Keratinocyte (primary cell): ENCODE data around the gene LRIG3. TPM values are rescaled to one million over a fixed set of nuclear protein-coding genes. Genes with fewer than 3 reads are reported as not detected.
A peak's percentile ranks its signal among the peaks of the same experiment; 100 is the strongest.

Experiments used
- DNase-seq: peaks from one replicate; pipeline ENCODE4 v3.0.0-alpha.2; 2011; ENCODE audit warnings: low read depth, missing footprints, low spot score
- FAIRE-seq: peaks from 2 replicates; lab custom pipeline; 2011; peaks lifted over from hg19 to GRCh38; lab: Jason Lieb, UNC
- H2AFZ ChIP-seq: 2 replicates; pipeline ENCODE4 v1.6.0; 2012; ENCODE audit warnings: low read length, control low read depth, inconsistent platforms; ENCODE audit not compliant: control insufficient read depth
- H3K27ac ChIP-seq: 2 replicates; pipeline ENCODE4 v1.5.1; 2011; ENCODE audit warnings: low read length; ENCODE audit not compliant: control insufficient read depth, insufficient read depth
- H3K27me3 ChIP-seq: 3 replicates; pipeline ENCODE4 v1.6.0; 2011; ENCODE audit warnings: low read length; ENCODE audit not compliant: control insufficient read depth, insufficient read depth; ENCODE audit errors: extremely low read depth
- H3K36me3 ChIP-seq, 2 experiments: 2 replicates in 1 of 2; 3 replicates in 1 of 2; pipeline ENCODE4 v1.5.1; 2011; ENCODE audit warnings: low read length in 2 of 2, mild to moderate bottlenecking in 1 of 2; ENCODE audit not compliant: control insufficient read depth in 2 of 2, insufficient read depth in 2 of 2; ENCODE audit errors: extremely low read depth in 1 of 2
- H3K4me1 ChIP-seq: 3 replicates; pipeline ENCODE4 v1.5.1; 2011; ENCODE audit warnings: low read length; ENCODE audit not compliant: control insufficient read depth, insufficient read depth; ENCODE audit errors: extremely low read depth
- H3K4me2 ChIP-seq: 3 replicates; pipeline ENCODE4 v1.6.0; 2011; ENCODE audit warnings: low read depth, low read length; ENCODE audit not compliant: control insufficient read depth, insufficient read depth; ENCODE audit errors: extremely low read depth
- H3K4me3 ChIP-seq, 3 experiments: fragments of 200-600 bp in 1 of 3; sonication (generic) in 1 of 3; 2 replicates in 2 of 3; 3 replicates in 1 of 3; pipeline ENCODE4 v1.5.1; 2011 to 2016; ENCODE audit warnings: low read length in 3 of 3, mild to moderate bottlenecking in 3 of 3, control low read depth in 2 of 3, inconsistent platforms in 1 of 3, low read depth in 1 of 3, mixed read lengths in 1 of 3, mixed run types in 1 of 3, moderate library complexity in 1 of 3; ENCODE audit not compliant: control insufficient read depth in 2 of 3, insufficient read depth in 2 of 3; ENCODE audit errors: extremely low read depth in 1 of 3
- H3K79me2 ChIP-seq: 2 replicates; pipeline ENCODE4 v1.6.0; 2012; ENCODE audit warnings: low read length; ENCODE audit not compliant: control insufficient read depth, insufficient read depth
- H3K9ac ChIP-seq: 3 replicates; pipeline ENCODE4 v1.6.0; 2011; ENCODE audit warnings: low read length; ENCODE audit not compliant: control insufficient read depth, insufficient read depth; ENCODE audit errors: extremely low read depth
- H3K9me1 ChIP-seq: 3 replicates; pipeline ENCODE4 v1.6.0; 2011; ENCODE audit warnings: low read length; ENCODE audit not compliant: control insufficient read depth, insufficient read depth; ENCODE audit errors: extremely low read depth
- H3K9me3 ChIP-seq: 2 replicates; pipeline ENCODE4 v1.5.1; 2012; ENCODE audit warnings: low read depth, low read length; ENCODE audit not compliant: control insufficient read depth
- H4K20me1 ChIP-seq: 3 replicates; pipeline ENCODE4 v1.6.0; 2011; ENCODE audit warnings: low read length; ENCODE audit not compliant: control insufficient read depth, insufficient read depth; ENCODE audit errors: extremely low read depth
- EZH2 ChIP-seq: IDR thresholded peaks from one replicate; pipeline ENCODE4 v1.6.1; 2012; ENCODE audit warnings: inconsistent platforms, mild to moderate bottlenecking, low read length, moderate library complexity
- dilution Hi-C: fragments of 300-500 bp; cut with MboI; formaldehyde crosslinking; loops from one replicate; pipeline ENCODE4 v1.7.0; 2020; ENCODE audit warnings: low sequenced_read_pairs; ENCODE audit not compliant: extremely low pct_ligation_motif_present
- polyA plus RNA-seq, 5 experiments: library from polyadenylated mRNA; depleted of rRNA in 3 of 5; stranded (reverse) in 3 of 5; stranded (forward) in 1 of 5; unstranded in 1 of 5; fragments of >200 nt; gene quantifications; 1 replicate in 1 of 5; 2 replicates in 3 of 5; 3 replicates in 1 of 5; pipeline versions ENCODE4 v1.2.1 to v1.2.3, GENCODE V29; 2011 to 2012; ENCODE audit warnings: missing spikeins in 2 of 5, low read depth in 1 of 5, low replicate concordance in 1 of 5
- TF ChIP-seq, protein P1 (sequence below), 3 experiments: IDR thresholded peaks in 1 of 3; conservative IDR thresholded peaks in 1 of 3; optimal IDR thresholded peaks in 1 of 3; 2 replicates in 2 of 3; 3 replicates in 1 of 3; pipeline versions ENCODE3 to v1.5.1; 2011; ENCODE audit warnings: low read length in 3 of 3, mild to moderate bottlenecking in 3 of 3, moderate library complexity in 2 of 3, control low read depth in 1 of 3, inconsistent platforms in 1 of 3; ENCODE audit not compliant: insufficient read depth in 2 of 3; ENCODE audit errors: extremely low read depth in 1 of 3

The LRIG3 gene
- polyA plus RNA-seq, 1 donor (not counting 4 experiments of a cell fraction or from before 2014, with no cell fraction given) = 30.9 TPM

DNA sequence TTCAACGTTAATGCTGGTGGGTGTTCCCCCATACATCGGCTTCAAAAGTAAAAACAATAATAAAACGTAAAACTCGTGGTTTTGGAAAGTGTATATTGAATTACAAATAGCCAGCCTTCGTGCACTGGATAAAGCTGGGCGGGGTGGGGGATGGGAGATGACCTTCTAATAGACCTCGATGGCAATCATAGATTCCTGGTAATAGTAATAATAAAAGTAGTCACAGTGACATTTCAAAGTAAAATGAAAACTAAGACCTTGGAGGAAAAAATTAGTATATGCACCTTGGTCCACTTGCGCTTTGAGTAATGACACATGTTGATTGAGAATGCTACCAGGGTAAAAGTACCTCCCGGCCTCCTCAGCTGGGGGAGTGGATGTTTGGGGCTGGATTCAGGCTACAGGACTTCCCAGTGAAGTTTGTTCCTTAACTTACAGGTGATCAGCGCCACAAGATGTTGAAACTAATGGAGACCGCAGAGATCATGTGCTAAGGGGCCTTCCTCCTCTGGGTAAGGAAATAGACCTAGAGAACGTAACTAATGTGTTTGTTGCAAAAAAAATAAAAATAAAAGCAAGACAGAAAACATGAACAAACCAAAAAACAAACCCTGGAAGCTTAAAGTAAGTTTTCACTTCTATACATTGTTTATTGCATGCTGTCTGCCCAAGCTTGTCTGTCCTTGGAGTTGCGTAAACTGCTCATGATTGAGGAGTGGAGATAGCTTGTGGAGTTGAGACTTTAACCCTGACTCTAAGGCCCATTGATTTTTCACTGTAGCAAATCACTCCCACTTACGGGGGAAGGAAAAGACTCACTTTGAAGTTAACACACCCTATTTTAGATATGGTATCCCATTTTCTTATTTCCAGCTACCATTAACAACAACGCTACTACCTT lies 907 bp upstream of the LRIG3 start:
- no peaks in the 10 kb centered on the region for H3K27me3 ChIP-seq
- H2AFZ ChIP-seq = peak overlapping the region; percentile 95
- H3K9me1 ChIP-seq = no peaks in the 10 kb centered on the region
- dilution Hi-C loops = no loop called here
- peak overlapping the region; percentile 100 for H3K4me2 ChIP-seq
- peaks cover 24% of the 10 kb centered on the region for H3K4me1 ChIP-seq
- no peaks in the 10 kb centered on the region for H3K36me3 ChIP-seq
- no peaks in the 10 kb centered on the region for H4K20me1 ChIP-seq
- peak overlapping the region; percentile 88 for H3K9ac ChIP-seq
- DNase-seq (no peak), FAIRE-seq (no peak)
- peak overlapping the region; percentile 64 to 91 (median 75) for H3K4me3 ChIP-seq
- TF ChIP-seq EZH2 = no peak
- H3K79me2 ChIP-seq = peaks cover 40% of the 10 kb centered on the region
- H3K9me3 ChIP-seq = no peaks in the 10 kb centered on the region
- H3K27ac ChIP-seq = peak overlapping the region; percentile 88

GRCh38 chr12:58919231-58920101 lies 838 bp downstream of the LRIG3 start:
- H3K36me3 ChIP-seq = no peaks in the 10 kb centered on the region
- peak overlapping the region; percentile 64 to 91 (median 75) for H3K4me3 ChIP-seq
- H3K9ac ChIP-seq = peak overlapping the region; percentile 88
- H3K4me1 ChIP-seq = peaks cover 29% of the 10 kb centered on the region
- peaks cover 57% of the 10 kb centered on the region for H3K79me2 ChIP-seq
- FAIRE-seq (peak; percentile 39), DNase-seq (no peak)
- dilution Hi-C loops = no loop called here
- peak overlapping the region; percentile 88 for H3K27ac ChIP-seq
- peak overlapping the region; percentile 100 for H3K4me2 ChIP-seq
- TF ChIP-seq EZH2 = no peak
- TF ChIP-seq, protein P1, sequence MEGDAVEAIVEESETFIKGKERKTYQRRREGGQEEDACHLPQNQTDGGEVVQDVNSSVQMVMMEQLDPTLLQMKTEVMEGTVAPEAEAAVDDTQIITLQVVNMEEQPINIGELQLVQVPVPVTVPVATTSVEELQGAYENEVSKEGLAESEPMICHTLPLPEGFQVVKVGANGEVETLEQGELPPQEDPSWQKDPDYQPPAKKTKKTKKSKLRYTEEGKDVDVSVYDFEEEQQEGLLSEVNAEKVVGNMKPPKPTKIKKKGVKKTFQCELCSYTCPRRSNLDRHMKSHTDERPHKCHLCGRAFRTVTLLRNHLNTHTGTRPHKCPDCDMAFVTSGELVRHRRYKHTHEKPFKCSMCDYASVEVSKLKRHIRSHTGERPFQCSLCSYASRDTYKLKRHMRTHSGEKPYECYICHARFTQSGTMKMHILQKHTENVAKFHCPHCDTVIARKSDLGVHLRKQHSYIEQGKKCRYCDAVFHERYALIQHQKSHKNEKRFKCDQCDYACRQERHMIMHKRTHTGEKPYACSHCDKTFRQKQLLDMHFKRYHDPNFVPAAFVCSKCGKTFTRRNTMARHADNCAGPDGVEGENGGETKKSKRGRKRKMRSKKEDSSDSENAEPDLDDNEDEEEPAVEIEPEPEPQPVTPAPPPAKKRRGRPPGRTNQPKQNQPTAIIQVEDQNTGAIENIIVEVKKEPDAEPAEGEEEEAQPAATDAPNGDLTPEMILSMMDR (optimal IDR thresholded peaks at IDR 0.05 in 1 of 3, IDR thresholded peaks at IDR 0.05 in 1 of 3, conservative IDR thresholded peaks at IDR 0.05 in 1 of 3; ENCODE audit: extremely low read depth in 1 of 3, insufficient read depth in 2 of 3, low read length in 3 of 3) = no peak
- H3K9me3 ChIP-seq = no peaks in the 10 kb centered on the region
- H3K9me1 ChIP-seq = no peaks in the 10 kb centered on the region
- H2AFZ ChIP-seq = peak overlapping the region; percentile 50
- H4K20me1 ChIP-seq = no peaks in the 10 kb centered on the region
- H3K27me3 ChIP-seq = no peaks in the 10 kb centered on the region
